ENCODE measurements around the gene MAFG. TPM values are rescaled to one million over a fixed set of nuclear protein-coding genes. Genes with fewer than 3 reads are reported as not detected.

The MAFG gene
- polyA plus RNA-seq, 1 of the 3 experiments (the other 2 are of a cell fraction), result 38.7 TPM

DNA sequence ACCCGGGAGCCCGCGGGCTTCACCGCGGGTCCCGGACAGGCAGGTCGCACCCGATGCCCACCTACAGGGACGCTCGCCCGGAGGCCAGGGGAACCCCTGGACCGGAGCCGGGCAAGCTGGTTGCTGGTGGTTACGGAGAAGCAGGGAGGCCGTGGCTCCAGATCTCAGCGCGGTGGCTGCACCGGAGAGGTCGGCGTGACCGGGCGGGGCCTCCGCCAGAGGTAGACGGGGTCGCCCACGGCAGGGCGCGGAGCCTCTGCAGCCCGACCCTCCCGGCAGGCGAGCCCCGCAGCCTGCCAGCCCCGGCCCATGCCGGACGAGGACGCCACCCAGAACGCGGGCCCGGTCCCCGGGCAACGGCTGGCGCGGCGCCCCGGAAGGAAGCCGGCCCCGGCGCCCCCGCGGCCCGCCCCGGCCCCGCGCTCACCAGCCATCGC lies 16.7 kb downstream of the MAFG start:
- Histone ChIP-seq H3K9me3 (no peaks in the 10 kb centered on the region), H3K4me1 (ENCODE audit: control insufficient read depth in 1 of 2, insufficient read depth in 2 of 2, low read depth in 1 of 2, low read length in 1 of 2) (peaks cover 8 to 15% of the 10 kb centered on the region in 2 experiments; a peak in 2 of 4 replicates), H3K36me3 (replicated peaks in 1 of 2; ENCODE audit: control insufficient read depth in 1 of 2, insufficient read depth in 2 of 2, low read length in 1 of 2) (peaks cover 26 to 73% of the 10 kb centered on the region in 2 experiments), H3K9ac (peak overlapping the region; percentile 71), H3K4me3 (ENCODE audit: low read depth in 2 of 2, low read length in 1 of 2) (peak overlapping the region; percentile 85 to 96), H3F3A (replicated peaks; ENCODE audit: insufficient read depth) (peaks cover 12% of the 10 kb centered on the region), H3K27ac (ENCODE audit: low read depth in 2 of 2, low read length in 1 of 2) (peak overlapping the region in 1 of 2 experiments; percentile 44; a peak in 1 of 4 replicates), H3K27me3 (ENCODE audit: insufficient read depth) (no peaks in the 10 kb centered on the region), H2AFZ (ENCODE audit: low read depth) (no peak overlapping the region; the same call in 1 of the 2 replicates), H4K20me1 (ENCODE audit: insufficient read depth) (peaks cover 22% of the 10 kb centered on the region), H3K79me2 (ENCODE audit: insufficient read depth) (peaks cover 17% of the 10 kb centered on the region), H3K4me2 (peak overlapping the region; percentile 100), H3K9me2 (no peaks in the 10 kb centered on the region)
- ChIA-PET CTCF (interaction anchor here (0.6 to 3.8 kb wide), 5 partner anchors 9 to 110 kb away, joined by 3 to 20 read pairs (median 4); no protein-coding TSS in a partner anchor), POLR2A (interaction anchor here (0.6 to 1.7 kb wide), 2 partner anchors 9 to 44 kb away, joined by 3 to 6 read pairs; no protein-coding TSS in a partner anchor)
- no peak for TF ChIP-seq JUND (IDR thresholded peaks at IDR 0.05)
- TF ChIP-seq MXI1 (IDR thresholded peaks at IDR 0.05; ENCODE audit: low read depth, low read length), result peak; percentile 49; the same call in 1 of the 2 replicates
- no peak for TF ChIP-seq RCOR1 (IDR thresholded peaks at IDR 0.05; ENCODE audit: low read length)
- peak; percentile 20; the same call in 1 of the 2 replicates for TF ChIP-seq SIN3A (IDR thresholded peaks at IDR 0.05; ENCODE audit: borderline replicate concordance, low read depth, low read length)
- 0 out of 2 replicates have a peak, but pooled peaks have one; percentile 14 for TF ChIP-seq GABPA (IDR thresholded peaks at IDR 0.05; ENCODE audit: low read depth)
- TF ChIP-seq FOXM1 (IDR thresholded peaks at IDR 0.05; ENCODE audit: low read depth), result no peak
- no peak for TF ChIP-seq CHD2 (IDR thresholded peaks at IDR 0.05; ENCODE audit: low read length, partially characterized antibody)
- TF ChIP-seq SMC3 (IDR thresholded peaks at IDR 0.05; ENCODE audit: low read depth, low read length), result no peak
- WGBS (ENCODE audit: low lambda C conversion rate), result 3% methylated on average over 18 of the region's 55 CpGs
- no peak for DNase-seq

DNA sequence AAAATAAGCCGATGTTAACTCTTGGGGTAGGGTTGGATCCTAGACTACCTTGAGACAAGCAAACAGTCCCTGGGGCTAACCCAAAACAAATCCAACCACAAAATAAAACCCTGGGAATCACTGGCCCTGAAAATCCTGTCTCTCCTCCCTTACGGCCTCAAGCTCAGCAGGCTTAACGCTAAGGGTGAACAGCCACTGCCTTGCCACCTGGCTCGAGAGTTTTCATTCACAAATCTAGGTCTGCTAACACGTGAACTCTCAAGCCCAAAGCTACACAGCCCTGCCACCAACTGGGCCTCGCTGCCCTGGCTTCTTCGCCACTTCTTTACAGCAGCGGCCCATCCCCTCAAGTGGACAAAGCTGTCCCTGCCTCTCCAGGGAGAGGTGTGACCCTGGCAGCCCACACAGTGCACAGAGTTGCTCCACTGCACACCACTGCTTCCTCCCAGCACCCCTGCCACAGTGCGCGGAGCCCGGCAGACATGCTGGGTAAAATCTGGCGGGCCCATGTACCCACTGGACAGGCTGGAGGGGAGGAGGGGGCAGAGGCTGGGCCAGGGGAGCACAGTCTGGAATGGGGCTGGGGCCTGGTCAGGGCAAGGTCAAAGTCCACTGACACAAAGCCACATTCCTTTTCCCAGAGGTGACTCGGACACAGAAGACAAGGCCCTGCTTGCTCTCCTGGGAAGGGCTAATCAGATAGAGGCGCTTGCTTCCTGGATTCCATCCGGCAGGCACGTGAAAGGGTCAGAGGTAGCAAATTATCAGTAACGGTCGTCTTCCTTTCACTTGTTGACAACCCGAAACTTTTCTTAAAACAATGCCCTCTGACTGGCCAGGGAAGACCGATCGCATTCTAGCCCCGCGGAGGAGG lies 17.3 kb downstream of the MAFG start:
- no peak overlapping the region for H3K27ac ChIP-seq (ENCODE audit: low read depth in 2 of 2, low read length in 1 of 2)
- peaks cover 12% of the 10 kb centered on the region for H3F3A ChIP-seq (replicated peaks; ENCODE audit: insufficient read depth)
- no peaks in the 10 kb centered on the region for H3K9me3 ChIP-seq
- no peaks in the 10 kb centered on the region for H3K27me3 ChIP-seq (ENCODE audit: insufficient read depth)
- CTCF ChIA-PET, result interaction anchor here (0.7 to 3.8 kb wide), 12 partner anchors 18 to 176 kb away, joined by 3 to 20 read pairs (median 3); partner anchors contain the start of gene P4HB
- peaks cover 19 to 71% of the 10 kb centered on the region in 2 experiments for H3K36me3 ChIP-seq (replicated peaks in 1 of 2; ENCODE audit: control insufficient read depth in 1 of 2, insufficient read depth in 2 of 2, low read length in 1 of 2)
- peak overlapping the region; percentile 71 for H3K9ac ChIP-seq
- peak; percentile 66 for DNase-seq
- H3K4me1 ChIP-seq (ENCODE audit: control insufficient read depth in 1 of 2, insufficient read depth in 2 of 2, low read depth in 1 of 2, low read length in 1 of 2), result peaks cover 8 to 14% of the 10 kb centered on the region in 2 experiments; a peak in 2 of 4 replicates
- peak overlapping the region; percentile 85 to 96 for H3K4me3 ChIP-seq (ENCODE audit: low read depth in 2 of 2, low read length in 1 of 2)
- 63% methylated on average over 18 of the region's 23 CpGs for WGBS (ENCODE audit: low lambda C conversion rate)
- no peak overlapping the region; the same call in 1 of the 2 replicates for H2AFZ ChIP-seq (ENCODE audit: low read depth)
- H3K9me2 ChIP-seq, result no peaks in the 10 kb centered on the region
- POLR2A ChIA-PET, result interaction anchor here (0.6 to 1.7 kb wide), 3 partner anchors 9 to 27 kb away, joined by 3 to 6 read pairs (median 3); no protein-coding TSS in a partner anchor
- H4K20me1 ChIP-seq (ENCODE audit: insufficient read depth), result peaks cover 16% of the 10 kb centered on the region
- peak overlapping the region; percentile 100 for H3K4me2 ChIP-seq
- H3K79me2 ChIP-seq (ENCODE audit: insufficient read depth), result peaks cover 10% of the 10 kb centered on the region; the same call in 1 of the 2 replicates
- TF ChIP-seq, protein P1, sequence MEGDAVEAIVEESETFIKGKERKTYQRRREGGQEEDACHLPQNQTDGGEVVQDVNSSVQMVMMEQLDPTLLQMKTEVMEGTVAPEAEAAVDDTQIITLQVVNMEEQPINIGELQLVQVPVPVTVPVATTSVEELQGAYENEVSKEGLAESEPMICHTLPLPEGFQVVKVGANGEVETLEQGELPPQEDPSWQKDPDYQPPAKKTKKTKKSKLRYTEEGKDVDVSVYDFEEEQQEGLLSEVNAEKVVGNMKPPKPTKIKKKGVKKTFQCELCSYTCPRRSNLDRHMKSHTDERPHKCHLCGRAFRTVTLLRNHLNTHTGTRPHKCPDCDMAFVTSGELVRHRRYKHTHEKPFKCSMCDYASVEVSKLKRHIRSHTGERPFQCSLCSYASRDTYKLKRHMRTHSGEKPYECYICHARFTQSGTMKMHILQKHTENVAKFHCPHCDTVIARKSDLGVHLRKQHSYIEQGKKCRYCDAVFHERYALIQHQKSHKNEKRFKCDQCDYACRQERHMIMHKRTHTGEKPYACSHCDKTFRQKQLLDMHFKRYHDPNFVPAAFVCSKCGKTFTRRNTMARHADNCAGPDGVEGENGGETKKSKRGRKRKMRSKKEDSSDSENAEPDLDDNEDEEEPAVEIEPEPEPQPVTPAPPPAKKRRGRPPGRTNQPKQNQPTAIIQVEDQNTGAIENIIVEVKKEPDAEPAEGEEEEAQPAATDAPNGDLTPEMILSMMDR (IDR thresholded peaks at IDR 0.05), result no peak
- TF ChIP-seq, protein P2, sequence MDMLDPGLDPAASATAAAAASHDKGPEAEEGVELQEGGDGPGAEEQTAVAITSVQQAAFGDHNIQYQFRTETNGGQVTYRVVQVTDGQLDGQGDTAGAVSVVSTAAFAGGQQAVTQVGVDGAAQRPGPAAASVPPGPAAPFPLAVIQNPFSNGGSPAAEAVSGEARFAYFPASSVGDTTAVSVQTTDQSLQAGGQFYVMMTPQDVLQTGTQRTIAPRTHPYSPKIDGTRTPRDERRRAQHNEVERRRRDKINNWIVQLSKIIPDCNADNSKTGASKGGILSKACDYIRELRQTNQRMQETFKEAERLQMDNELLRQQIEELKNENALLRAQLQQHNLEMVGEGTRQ (IDR thresholded peaks at IDR 0.05; ENCODE audit: borderline replicate concordance, low read depth, low read length), result no peak
- TF ChIP-seq JUND (IDR thresholded peaks at IDR 0.05), result no peak
- no peak for TF ChIP-seq GABPA (IDR thresholded peaks at IDR 0.05; ENCODE audit: low read depth)
- no peak for TF ChIP-seq MXI1 (IDR thresholded peaks at IDR 0.05; ENCODE audit: low read depth, low read length)
- no peak for TF ChIP-seq TCF12 (IDR thresholded peaks at IDR 0.05)
- no peak for TF ChIP-seq TAF1 (IDR thresholded peaks at IDR 0.05; ENCODE audit: borderline replicate concordance, low read depth, low read length)
- TF ChIP-seq FOXM1 (IDR thresholded peaks at IDR 0.05; ENCODE audit: low read depth), result no peak
- TF ChIP-seq GATA2 (CRISPR knock-in tag; IDR thresholded peaks at IDR 0.05), result no peak
- TF ChIP-seq, protein P3, sequence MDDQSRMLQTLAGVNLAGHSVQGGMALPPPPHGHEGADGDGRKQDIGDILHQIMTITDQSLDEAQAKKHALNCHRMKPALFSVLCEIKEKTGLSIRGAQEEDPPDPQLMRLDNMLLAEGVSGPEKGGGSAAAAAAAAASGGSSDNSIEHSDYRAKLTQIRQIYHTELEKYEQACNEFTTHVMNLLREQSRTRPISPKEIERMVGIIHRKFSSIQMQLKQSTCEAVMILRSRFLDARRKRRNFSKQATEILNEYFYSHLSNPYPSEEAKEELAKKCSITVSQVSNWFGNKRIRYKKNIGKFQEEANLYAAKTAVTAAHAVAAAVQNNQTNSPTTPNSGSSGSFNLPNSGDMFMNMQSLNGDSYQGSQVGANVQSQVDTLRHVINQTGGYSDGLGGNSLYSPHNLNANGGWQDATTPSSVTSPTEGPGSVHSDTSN (IDR thresholded peaks at IDR 0.05), result no peak
- TF ChIP-seq REST (IDR thresholded peaks at IDR 0.05; ENCODE audit: low read depth, low read length), result no peak
- TF ChIP-seq FOSL2 (IDR thresholded peaks at IDR 0.05; ENCODE audit: borderline replicate concordance, low read depth), result no peak
- no peak for TF ChIP-seq SMC3 (IDR thresholded peaks at IDR 0.05; ENCODE audit: low read depth, low read length)
